H1 (cell line): ENCODE measurements around the gene PLIN4. TPM values are rescaled to one million over a fixed set of nuclear protein-coding genes. Genes with fewer than 3 reads are reported as not detected.

Source experiments
- ASH2L ChIP-seq: fragments of 200-600, 300-600 bp; sonication (generic); IDR thresholded peaks from one replicate; pipeline ENCODE4 v1.7.1; 2017; ENCODE audit warnings: low read length
- CHD7 ChIP-seq: fragments of 300-600 bp; sonication (generic); IDR thresholded peaks from 2 replicates; pipeline ENCODE4 v1.7.1; 2012; ENCODE audit warnings: low read length, moderate library complexity, mild to moderate bottlenecking, inconsistent platforms; ENCODE audit not compliant: insufficient replicate concordance
- HDAC2 ChIP-seq, 2 experiments: fragments of 300-600 bp in 1 of 2; sonication (generic) in 1 of 2; IDR thresholded peaks; 2 replicates each; pipeline ENCODE4 v1.6.1; 2011 to 2012; ENCODE audit warnings: low read depth in 2 of 2, low read length in 2 of 2, mild to moderate bottlenecking in 2 of 2, moderate library complexity in 2 of 2, borderline replicate concordance in 1 of 2, inconsistent platforms in 1 of 2
- KDM5A ChIP-seq: fragments of 200-600 bp; IDR thresholded peaks from 2 replicates; pipeline ENCODE4 v1.7.1; 2012; ENCODE audit warnings: mild to moderate bottlenecking, low read length, inconsistent platforms, mixed read lengths
- POLR2AphosphoS5 ChIP-seq: IDR thresholded peaks from 2 replicates; pipeline ENCODE4 v1.6.1; 2011; ENCODE audit warnings: low read depth, low read length
- SIN3A ChIP-seq, 2 experiments: IDR thresholded peaks in 1 of 2; conservative IDR thresholded peaks in 1 of 2; 2 replicates each; pipeline ENCODE4 v1.6.1; 2011 to 2012; ENCODE audit warnings: low read length in 2 of 2, improper control_type of control experiment in 1 of 2, low read depth in 1 of 2, mild to moderate bottlenecking in 1 of 2
- SIX5 ChIP-seq: IDR thresholded peaks from 2 replicates; pipeline ENCODE4 v1.6.1; 2011; ENCODE audit warnings: mild to moderate bottlenecking, low read depth, low read length
- SP2 ChIP-seq: IDR thresholded peaks from 2 replicates; pipeline ENCODE4 v1.6.1; 2012; ENCODE audit warnings: mild to moderate bottlenecking, low read length, inconsistent platforms
- USF2 ChIP-seq: IDR thresholded peaks from 2 replicates; pipeline ENCODE4 v1.6.1; 2011; ENCODE audit warnings: low read length, improper control_type of control experiment
- polyA plus RNA-seq, 7 experiments: library from polyadenylated mRNA; depleted of rRNA in 3 of 7; stranded (reverse) in 5 of 7; unstranded in 2 of 7; fragments of >200 nt in 5 of 7; fragments of 200-250 nt in 2 of 7; gene quantifications; 1 replicate in 5 of 7; 2 replicates in 1 of 7; 4 replicates in 1 of 7; pipeline versions ENCODE4 v1.2.1 to v1.2.3, GENCODE V29; 2011 to 2013; ENCODE audit warnings: missing spikeins in 2 of 7, mixed read lengths in 2 of 7
- total RNA-seq: library from RNA; stranded (reverse); fragmentation: NEBNext Ultra II Directional; extraction: Animal tissue kit (Norgen Biotek cat#: 25700); gene quantifications from 2 replicates; pipeline ENCODE4 v1.2.1, GENCODE V29; 2021

PLIN4 gene
- total and polyA plus RNA-seq, 2 of the 8 experiments (the other 6 are each of a cell fraction or from before 2014, with no cell fraction given) = 0.35 to 0.45 TPM

- TF ChIP-seq CHD7 (no peak), SIN3A (conservative IDR thresholded peaks at IDR 0.05 in 1 of 2, IDR thresholded peaks at IDR 0.05 in 1 of 2; ENCODE audit: low read depth in 1 of 2, low read length in 2 of 2) (no peak), KDM5A (no peak), HDAC2 (IDR thresholded peaks at IDR 0.05; ENCODE audit: borderline replicate concordance in 1 of 2, low read depth in 2 of 2, low read length in 2 of 2) (no peak), SP2 (no peak), USF2 (no peak), ASH2L (no peak), POLR2AphosphoS5 (peak; percentile 59), SIX5 (no peak)
These were observed 65.9 kb downstream of the PLIN4 start (continued) for GRCh38 chr19:4452230-4452990.
